GM12864 (cell line): ENCODE measurements around the gene RAD51C.
"Not testable (repeated sequence)": the region's sequence is repeated elsewhere in the genome, so short reads cannot be mapped to it uniquely, and the experiment has no call there.

Experiments
- DNase-seq: peaks from one replicate; pipeline ENCODE4 v3.0.0-alpha.2; 2011; ENCODE audit warnings: low read depth
- H3K4me3 ChIP-seq: 2 replicates; pipeline ENCODE4 v1.5.1; 2011; ENCODE audit warnings: mild to moderate bottlenecking, low read depth, low read length, control low read depth
- CTCF ChIP-seq: IDR thresholded peaks from 2 replicates; pipeline ENCODE4 v1.5.1; 2011; ENCODE audit warnings: low read depth, mild to moderate bottlenecking, moderate library complexity, low read length, control low read depth, inconsistent platforms; ENCODE audit errors: missing control alignments

Gene RAD51C

GRCh38 chr17:58757162-58757613, 64.8 kb downstream of the RAD51C start:
- H3K4me3 ChIP-seq, result no peak overlapping the region
- DNase-seq, result no peak
- no peak for TF ChIP-seq CTCF

GRCh38 chr17:58758890-58759289, 66.5 kb downstream of the RAD51C start:
- no peak for DNase-seq
- TF ChIP-seq CTCF, result no peak
- H3K4me3 ChIP-seq, result no peak overlapping the region

- TF ChIP-seq CTCF, result no peak
- no peak for DNase-seq
- no peak overlapping the region for H3K4me3 ChIP-seq
Measured at GRCh38 chr17:58759522-58759921, 67.1 kb downstream of the RAD51C start.

GRCh38 chr17:58760248-58760647, 67.8 kb downstream of the RAD51C start:
- no peak for DNase-seq
- no peak for TF ChIP-seq CTCF
- no peak overlapping the region for H3K4me3 ChIP-seq

GRCh38 chr17:58763263-58763662, 70.9 kb downstream of the RAD51C start:
- no peak for TF ChIP-seq CTCF
- H3K4me3 ChIP-seq, result no peak overlapping the region
- DNase-seq, result no peak

- no peak overlapping the region for H3K4me3 ChIP-seq
- no peak for TF ChIP-seq CTCF
- no peak for DNase-seq
Measured at GRCh38 chr17:58764373-58764772, 72.0 kb downstream of the RAD51C start.

GRCh38 chr17:58778482-58778881, 86.1 kb downstream of the RAD51C start:
- H3K4me3 ChIP-seq, DNase-seq: not testable (repeated sequence)

- no peak overlapping the region for H3K4me3 ChIP-seq
- no peak for TF ChIP-seq CTCF
Measured at GRCh38 chr17:58779446-58779845, 87.0 kb downstream of the RAD51C start.

More at GRCh38 chr17:58779446-58779845, 87.0 kb downstream of the RAD51C start:
- no peak for DNase-seq
